Right atrium auricular region (tissue), 2 donors: ENCODE results near the gene MROH9. TPM values are rescaled to one million over a fixed set of nuclear protein-coding genes. Genes with fewer than 3 reads are reported as not detected.

Experiments
- DNase-seq: peaks from one replicate; pipeline ENCODE4 v3.0.0-alpha.2; 2019; ENCODE audit warnings: low spot score
- H3K27ac ChIP-seq, 2 donors: fragments of 200-600 bp; sonication (generic); 1 replicate in 1 of 2; 2 replicates in 1 of 2; pipeline ENCODE4 v1.5.1; 2016 to 2019
- H3K27me3 ChIP-seq, 2 donors: fragments of 200-600 bp; sonication (generic); one replicate each; pipeline versions ENCODE4 v1.5.1 to v1.6.0; 2017 to 2019
- H3K36me3 ChIP-seq: fragments of 200-600 bp; sonication (generic); one replicate; pipeline ENCODE4 v1.5.1; 2016
- H3K4me1 ChIP-seq, 2 donors: fragments of 200-600 bp; sonication (generic); one replicate each; pipeline versions ENCODE4 v1.5.1 to v1.6.0; 2017 to 2019
- H3K4me3 ChIP-seq, 2 donors: fragments of 200-600 bp; sonication (generic); 1 replicate in 1 of 2; 2 replicates in 1 of 2; pipeline ENCODE4 v1.5.1; 2017 to 2019; ENCODE audit warnings: mild to moderate bottlenecking in 1 of 2, moderate library complexity in 1 of 2
- H3K9me3 ChIP-seq, 2 donors: fragments of 200-600 bp; sonication (generic); one replicate each; pipeline ENCODE4 v1.5.1; 2019
- CTCF ChIP-seq, 2 donors: fragments of 200-600 bp; sonication (generic); IDR thresholded peaks; one replicate each; pipeline ENCODE4 v1.5.1; 2019; ENCODE audit warnings: antibody characterized with exemption in 2 of 2
- microRNA counts, 2 donors: library from miRNA; unstranded; fragments of <30 nt; microRNA quantifications; one replicate each; lab custom pipeline; 2016 to 2017
- microRNA-seq, 2 donors: library from miRNA; unstranded; fragments of <30 nt; microRNA quantifications; one replicate each; pipeline ENCODE4, GENCODE V29; 2016 to 2017; ENCODE audit warnings: borderline number of aligned reads in 2 of 2, borderline replicate concordance in 1 of 2
- total RNA-seq, 2 donors: library from RNA; depleted of rRNA; stranded (reverse); fragments of >200 nt; gene quantifications; one replicate each; pipeline ENCODE4 v1.1.0, GENCODE V29; 2016

The MROH9 gene
- total RNA-seq, 2 donors from 2014 or later: not detected

- DNase-seq: no peak
These were observed 172.6 kb downstream of the MROH9 start for GRCh38 chr1:171107969-171108368.

DNA sequence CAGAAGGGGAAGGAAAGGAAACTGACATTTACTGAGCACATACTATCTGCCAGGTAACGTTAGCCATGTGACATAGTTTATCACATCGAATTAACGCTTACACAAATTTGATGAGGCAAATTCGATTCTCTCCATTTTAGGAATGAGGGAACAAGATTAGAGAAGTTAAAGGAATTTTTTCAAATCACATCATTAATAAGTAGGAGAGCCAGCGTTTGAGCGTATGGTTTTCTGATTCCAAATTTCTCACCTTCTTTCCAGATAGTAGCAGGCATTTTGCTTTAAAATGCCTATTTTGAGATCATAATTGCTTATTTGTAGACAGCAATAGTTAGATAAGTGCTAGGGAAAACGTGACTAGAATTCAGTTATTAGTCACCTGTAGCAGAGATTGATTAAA is 174.6 kb downstream of the MROH9 start:
- peaks cover 0 to 8% of the 10 kb centered on the region in 2 donors for H3K4me1 ChIP-seq
- no peaks in the 10 kb centered on the region for H3K27me3 ChIP-seq
- DNase-seq: no peak
- no peaks in the 10 kb centered on the region for H3K9me3 ChIP-seq
- H3K36me3 ChIP-seq: no peaks in the 10 kb centered on the region
- peak overlapping the region in 1 of 2 donors; percentile 6 for H3K27ac ChIP-seq
- H3K4me3 ChIP-seq: no peak overlapping the region
- no peak for TF ChIP-seq CTCF (IDR thresholded peaks at IDR 0.05)

More at GRCh38 chr1:171107969-171108368, 172.6 kb downstream of the MROH9 start:
- no peak overlapping the region for H3K27ac ChIP-seq
- no peak overlapping the region for H3K4me3 ChIP-seq
- H3K4me1 ChIP-seq: peaks cover 0 to 8% of the 10 kb centered on the region in 2 donors
- H3K9me3 ChIP-seq: no peaks in the 10 kb centered on the region
- H3K27me3 ChIP-seq: no peaks in the 10 kb centered on the region
- no peaks in the 10 kb centered on the region for H3K36me3 ChIP-seq
- TF ChIP-seq CTCF (IDR thresholded peaks at IDR 0.05): no peak

- Histone ChIP-seq H3K4me1 (peaks cover 0 to 8% of the 10 kb centered on the region in 2 donors), H3K27me3 (no peaks in the 10 kb centered on the region), H3K9me3 (no peaks in the 10 kb centered on the region), H3K36me3 (no peaks in the 10 kb centered on the region), H3K4me3 (no peak overlapping the region), H3K27ac (peak overlapping the region; percentile 6 to 61)
- DNase-seq: no peak
- TF ChIP-seq CTCF (IDR thresholded peaks at IDR 0.05): no peak
These were observed 175.4 kb downstream of the MROH9 start for GRCh38 chr1:171110621-171111326.

- peak overlapping the region in 1 of 2 donors; percentile 61 for H3K27ac ChIP-seq
- H3K9me3 ChIP-seq: no peaks in the 10 kb centered on the region
- TF ChIP-seq CTCF (IDR thresholded peaks at IDR 0.05): no peak
- DNase-seq: no peak
- H3K27me3 ChIP-seq: no peaks in the 10 kb centered on the region
- H3K4me1 ChIP-seq: peaks cover 0 to 8% of the 10 kb centered on the region in 2 donors
- no peak overlapping the region for H3K4me3 ChIP-seq
- no peaks in the 10 kb centered on the region for H3K36me3 ChIP-seq
These were observed 176.8 kb downstream of the MROH9 start for GRCh38 chr1:171112119-171112518.

DNA sequence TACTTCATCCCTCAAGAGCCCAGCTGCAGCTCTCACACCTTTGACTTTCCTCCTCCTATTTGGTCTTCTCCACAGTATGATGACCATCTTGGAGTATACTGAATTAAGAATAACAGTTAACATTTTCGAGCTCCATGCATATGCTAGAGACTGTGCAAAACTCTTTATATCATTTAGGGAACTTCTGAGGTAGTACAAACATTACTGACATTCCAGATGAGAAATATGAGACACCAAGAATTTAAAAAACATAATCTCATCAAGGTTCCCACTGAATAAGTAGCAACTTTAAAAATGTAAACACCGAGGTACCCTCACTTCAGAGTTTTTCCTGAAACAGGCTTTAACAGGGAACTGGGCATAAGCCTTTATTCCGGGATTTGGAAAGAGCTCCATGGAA is 178.0 kb downstream of the MROH9 start:
- no peaks in the 10 kb centered on the region for H3K36me3 ChIP-seq
- DNase-seq: no peak
- H3K4me1 ChIP-seq: peaks cover 0 to 4% of the 10 kb centered on the region in 2 donors
- TF ChIP-seq CTCF (IDR thresholded peaks at IDR 0.05): no peak
- no peak overlapping the region for H3K27ac ChIP-seq
- no peaks in the 10 kb centered on the region for H3K27me3 ChIP-seq
- H3K9me3 ChIP-seq: no peaks in the 10 kb centered on the region
- no peak overlapping the region for H3K4me3 ChIP-seq

MicroRNAs encoded within 50 kb of the gene (microRNA counts, 767-probe panel; counts per million panel counts)
- microRNA hsa-miR-1295a (lab: Ali Mortazavi, UCI): 0 to 31.0 counts per million in 2 donors

Small RNA genes within 50 kb of the gene (microRNA-seq; reads per million reads assigned to microRNA genes)
- gene MIR1295A (0 reads per million in 2 donors), gene MIR1295B (0 reads per million in 2 donors)

Other genes with a start within 250 kb of the MROH9 start
- 1 to 10 TPM; 2.4 TPM for gene FMO3, start 155.4 kb downstream of the MROH9 start, total RNA-seq
- 10 to 100 TPM; 28.4 to 66.6 TPM for gene FMO2, start 249.8 kb downstream of the MROH9 start, total RNA-seq